Cardiac muscle cell (in vitro differentiated cells and primary cell): ENCODE data around the gene MEGF6. TPM values are rescaled to one million over a fixed set of nuclear protein-coding genes. Genes with fewer than 3 reads are reported as not detected.

Source experiments
- DNase-seq, 2 donors: peaks; one replicate each; pipeline versions ENCODE4 v3.0.0 to v3.0.0-alpha.2; 2010 to 2017; ENCODE audit warnings: low read depth in 1 of 2, low spot score in 1 of 2
- H3K27ac ChIP-seq: fragments of 200-600 bp; sonication (generic); 2 replicates; pipeline ENCODE4 v1.5.1; 2016
- H3K27me3 ChIP-seq: fragments of 200-600 bp; sonication (generic); 2 replicates; pipeline ENCODE4 v1.6.0; 2016; ENCODE audit warnings: control low read depth
- H3K36me3 ChIP-seq: fragments of 200-600 bp; sonication (generic); 2 replicates; pipeline ENCODE4 v1.5.1; 2016; ENCODE audit warnings: control low read depth
- H3K4me1 ChIP-seq: fragments of 200-600 bp; sonication (generic); 2 replicates; pipeline ENCODE4 v1.8.1; 2017; ENCODE audit warnings: low read depth, mild to moderate bottlenecking, mixed run types
- H3K4me3 ChIP-seq: fragments of 200-600 bp; sonication (generic); 2 replicates; pipeline ENCODE4 v1.5.1; 2016; ENCODE audit warnings: mild to moderate bottlenecking
- H3K9me3 ChIP-seq: fragments of 200-600 bp; sonication (generic); 2 replicates; pipeline ENCODE4 v1.5.1; 2017; ENCODE audit warnings: low read depth, mild to moderate bottlenecking, control low read depth
- CTCF ChIP-seq: IDR thresholded peaks from 2 replicates; pipeline ENCODE4 v1.5.1; 2012; ENCODE audit warnings: low read depth, mild to moderate bottlenecking, low read length
- polyA plus RNA-seq: library from polyadenylated mRNA; unstranded; fragments of >200 nt; fragmentation: Nextera tagmentation; extraction: Ambion mirVana; gene quantifications from 2 replicates; pipeline ENCODE4 v1.2.1, GENCODE V29; 2016
- total RNA-seq: library from RNA; depleted of rRNA; stranded (reverse); fragments of >200 nt; gene quantifications from 2 replicates; pipeline ENCODE4 v1.2.3, GENCODE V29; 2016

Gene MEGF6
- total and polyA plus RNA-seq, 2 experiments from 2014 or later, result 11.1 to 31.7 TPM

- H3K9me3 ChIP-seq, result no peaks in the 10 kb centered on the region
- H3K27ac ChIP-seq, result no peak overlapping the region
- no peak overlapping the region for H3K4me3 ChIP-seq
- DNase-seq, result no peak
- H3K36me3 ChIP-seq, result no peaks in the 10 kb centered on the region
- no peaks in the 10 kb centered on the region for H3K4me1 ChIP-seq
- H3K27me3 ChIP-seq, result no peaks in the 10 kb centered on the region
- TF ChIP-seq CTCF, result no peak
Measured at GRCh38 chr1:3503525-3503886, 107.8 kb downstream of the MEGF6 start.

GRCh38 chr1:3502641-3503524, 108.4 kb downstream of the MEGF6 start:
- no peaks in the 10 kb centered on the region for H3K27me3 ChIP-seq
- no peak overlapping the region for H3K4me3 ChIP-seq
- H3K27ac ChIP-seq, result no peak overlapping the region
- no peak for TF ChIP-seq CTCF
- no peak for DNase-seq
- no peaks in the 10 kb centered on the region for H3K4me1 ChIP-seq
- H3K9me3 ChIP-seq, result no peaks in the 10 kb centered on the region
- no peaks in the 10 kb centered on the region for H3K36me3 ChIP-seq

- Histone ChIP-seq H3K27me3 (no peaks in the 10 kb centered on the region), H3K36me3 (no peaks in the 10 kb centered on the region), H3K4me3 (no peak overlapping the region), H3K9me3 (no peaks in the 10 kb centered on the region), H3K4me1 (no peaks in the 10 kb centered on the region), H3K27ac (no peak overlapping the region)
- no peak for TF ChIP-seq CTCF
- DNase-seq, result peak; percentile 64 to 93
Measured at GRCh38 chr1:3501856-3502640, 109.3 kb downstream of the MEGF6 start.

GRCh38 chr1:3501437-3501836, 109.9 kb downstream of the MEGF6 start:
- Histone ChIP-seq H3K36me3 (no peaks in the 10 kb centered on the region), H3K4me3 (no peak overlapping the region), H3K27ac (no peak overlapping the region), H3K4me1 (no peaks in the 10 kb centered on the region), H3K9me3 (no peaks in the 10 kb centered on the region), H3K27me3 (no peaks in the 10 kb centered on the region)
- no peak for DNase-seq
- TF ChIP-seq CTCF, result no peak

GRCh38 chr1:3500265-3500835, 111.0 kb downstream of the MEGF6 start:
- no peak for DNase-seq
- H3K4me1 ChIP-seq, result no peaks in the 10 kb centered on the region
- TF ChIP-seq CTCF, result no peak

More at GRCh38 chr1:3500265-3500835, 111.0 kb downstream of the MEGF6 start:
- Histone ChIP-seq H3K9me3 (no peaks in the 10 kb centered on the region), H3K36me3 (no peaks in the 10 kb centered on the region), H3K4me3 (no peak overlapping the region), H3K27ac (no peak overlapping the region), H3K27me3 (no peaks in the 10 kb centered on the region)
